Transverse colon (tissue), 4 donors: ENCODE results near the gene PXN.

Experiments used
- EP300 ChIP-seq: sonication (generic); formaldehyde crosslinking; IDR thresholded peaks from one replicate; pipeline ENCODE4 v1.6.1; 2017; ENCODE audit warnings: antibody characterized with exemption, low read depth
- POLR2A ChIP-seq: fragments of 450-650 bp; IDR thresholded peaks from one replicate; pipeline ENCODE4 v1.6.1; 2016; ENCODE audit warnings: antibody characterized with exemption, mild to moderate bottlenecking, moderate library complexity
- POLR2AphosphoS5 ChIP-seq, 3 donors: sonication (generic); formaldehyde crosslinking; IDR thresholded peaks; one replicate each; pipeline ENCODE4 v1.6.1; 2016; ENCODE audit warnings: antibody characterized with exemption in 3 of 3
- TF ChIP-seq, protein P1 (sequence below), 5 experiments: fragments of 200-600 bp in 3 of 5; fragments of 450-650 bp in 2 of 5; sonication (generic) in 3 of 5; IDR thresholded peaks; 1 replicate in 2 of 5; 2 replicates in 3 of 5; pipeline ENCODE4 v1.5.1; 2016 to 2017; ENCODE audit warnings: antibody characterized with exemption in 5 of 5, inconsistent platforms in 3 of 5, mild to moderate bottlenecking in 2 of 5, moderate library complexity in 1 of 5

DNA sequence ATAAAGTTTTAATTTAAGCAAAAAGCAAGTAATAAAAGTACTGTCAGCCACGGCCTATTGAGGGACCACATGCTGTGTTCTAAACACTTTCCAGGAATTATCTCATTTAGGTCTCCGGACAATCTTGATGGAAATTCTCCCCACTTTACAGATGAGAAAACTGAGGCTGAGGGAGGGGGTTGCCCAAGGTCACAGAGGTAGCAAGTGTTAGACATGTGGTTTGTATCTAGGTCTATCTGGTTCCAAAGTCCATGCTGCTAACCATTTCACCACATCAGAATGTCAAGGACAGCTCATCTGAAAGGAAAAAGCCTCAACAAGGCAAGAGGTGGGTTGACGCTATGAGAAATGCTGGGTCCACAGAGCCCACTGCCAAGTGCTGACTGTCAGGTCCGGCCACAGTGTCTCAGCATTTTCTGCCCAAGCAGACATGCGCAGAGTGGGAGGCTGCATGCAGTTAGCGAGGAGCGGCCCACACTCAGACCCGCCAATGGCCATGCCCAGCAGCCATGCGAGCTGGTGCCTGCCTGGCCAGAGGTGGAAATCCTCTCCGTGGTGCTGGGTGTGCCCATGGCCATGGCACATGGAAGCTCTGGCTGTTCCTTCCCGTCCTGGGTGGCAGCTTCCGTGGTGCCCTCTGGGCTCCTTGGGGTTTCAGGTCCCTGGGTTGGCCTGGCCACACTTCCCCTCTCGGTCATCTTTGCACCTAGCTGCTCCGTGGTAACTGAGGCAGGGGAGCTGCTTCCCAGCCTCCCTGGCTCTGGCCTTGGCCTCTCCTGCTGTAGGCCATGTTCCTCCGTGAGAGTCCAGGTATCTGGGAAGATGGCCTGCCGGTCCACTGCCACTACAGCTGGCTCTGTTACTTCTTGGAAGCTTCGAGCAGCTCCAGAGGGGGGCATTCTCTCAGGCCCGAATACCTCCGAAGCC, 46.6 kb downstream of the PXN start:
- TF ChIP-seq, protein P1, sequence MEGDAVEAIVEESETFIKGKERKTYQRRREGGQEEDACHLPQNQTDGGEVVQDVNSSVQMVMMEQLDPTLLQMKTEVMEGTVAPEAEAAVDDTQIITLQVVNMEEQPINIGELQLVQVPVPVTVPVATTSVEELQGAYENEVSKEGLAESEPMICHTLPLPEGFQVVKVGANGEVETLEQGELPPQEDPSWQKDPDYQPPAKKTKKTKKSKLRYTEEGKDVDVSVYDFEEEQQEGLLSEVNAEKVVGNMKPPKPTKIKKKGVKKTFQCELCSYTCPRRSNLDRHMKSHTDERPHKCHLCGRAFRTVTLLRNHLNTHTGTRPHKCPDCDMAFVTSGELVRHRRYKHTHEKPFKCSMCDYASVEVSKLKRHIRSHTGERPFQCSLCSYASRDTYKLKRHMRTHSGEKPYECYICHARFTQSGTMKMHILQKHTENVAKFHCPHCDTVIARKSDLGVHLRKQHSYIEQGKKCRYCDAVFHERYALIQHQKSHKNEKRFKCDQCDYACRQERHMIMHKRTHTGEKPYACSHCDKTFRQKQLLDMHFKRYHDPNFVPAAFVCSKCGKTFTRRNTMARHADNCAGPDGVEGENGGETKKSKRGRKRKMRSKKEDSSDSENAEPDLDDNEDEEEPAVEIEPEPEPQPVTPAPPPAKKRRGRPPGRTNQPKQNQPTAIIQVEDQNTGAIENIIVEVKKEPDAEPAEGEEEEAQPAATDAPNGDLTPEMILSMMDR (IDR thresholded peaks at IDR 0.05), result no peak
- no peak for TF ChIP-seq POLR2A
- TF ChIP-seq POLR2AphosphoS5 (IDR thresholded peaks at IDR 0.05), result no peak
- TF ChIP-seq EP300, result no peak
